GM23248 (cell line): Measurements from ENCODE around the gene MFAP3L.

Experiments
- EZH2 ChIP-seq: fragments of 200-600 bp; sonication (generic); IDR thresholded peaks from 2 replicates; pipeline ENCODE4 v1.6.1; 2018; ENCODE audit warnings: antibody characterized with exemption, mild to moderate bottlenecking; ENCODE audit not compliant: insufficient read depth, poor library complexity, severe bottlenecking
- EZH2phosphoT487 ChIP-seq: fragments of 200-600 bp; sonication (generic); IDR thresholded peaks from 2 replicates; pipeline ENCODE4 v1.6.1; 2018; ENCODE audit warnings: antibody characterized with exemption, moderate library complexity, mild to moderate bottlenecking, low read depth; ENCODE audit not compliant: insufficient read depth

DNA sequence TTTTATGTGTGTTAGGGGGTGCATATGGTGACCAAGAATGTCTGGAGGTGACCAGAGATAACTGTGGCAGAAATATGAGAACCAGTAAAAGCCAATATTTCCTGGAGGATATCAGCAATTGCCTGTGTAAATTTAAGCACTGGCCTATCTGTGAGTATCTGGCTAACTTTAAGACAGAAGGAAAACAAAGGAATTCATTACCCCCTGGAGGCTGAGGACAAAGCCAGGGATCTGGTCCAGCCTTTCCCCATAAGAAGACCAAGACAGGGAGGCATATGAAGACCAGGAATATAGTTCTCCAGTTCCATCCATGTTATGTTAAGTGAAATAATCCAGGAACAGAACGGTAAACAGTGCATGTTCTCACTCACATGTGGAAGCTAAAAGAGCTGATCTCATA is 49.2 kb downstream of the MFAP3L start:
- no peak for TF ChIP-seq EZH2
- no peak for TF ChIP-seq EZH2phosphoT487
